HCT116 (cell line): ENCODE data around the gene MRPL42. TPM values are rescaled to one million over a fixed set of nuclear protein-coding genes. Genes with fewer than 3 reads are reported as not detected.

Experiments used
- ATAC-seq: fragments of 200-7000 bp; cut with Tn5 transposase; 2 replicates; pipeline ENCODE4 v1.9.1; 2020; ENCODE audit warnings: mild to moderate bottlenecking, moderate library complexity
- BruUV-seq: library from RNA; stranded (reverse); fragments of 400-500 nt; replicated peaks from 2 replicates; lab custom pipeline; 2021; lab: Mats Ljungman, UMichigan
- CTCF ChIA-PET: fragments of 300-600 bp; sonication (Branson Sonifier 250); formaldehyde crosslinking; loops from one replicate; lab custom pipeline; 2021; ENCODE audit warnings: antibody characterized with exemption; lab: Charles Lee
- POLR2A ChIA-PET: fragments of 300-600, 350-600 bp; sonication (Branson Sonifier 250); formaldehyde crosslinking; loops from one replicate; lab custom pipeline; 2021; ENCODE audit warnings: antibody characterized with exemption; lab: Charles Lee
- RAD21 ChIA-PET, 2 experiments: fragments of 300-600 bp; sonication (Branson Sonifier 250); formaldehyde crosslinking; loops; one replicate each; lab custom pipeline; 2023; ENCODE audit warnings: low total read pairs in 2 of 2; ENCODE audit not compliant: uncharacterized antibody in 2 of 2, unreplicated experiment in 2 of 2, low non-redundant PET in 1 of 2; lab: Charles Lee
- DNase-seq: peaks from one replicate; pipeline ENCODE4 v3.0.0-alpha.2; 2010; ENCODE audit warnings: low read depth, low spot score
- H2AFZ ChIP-seq: fragments of 200-600 bp; shearing (Covaris generic), sonication (generic); 2 replicates; pipeline ENCODE4 v1.6.1; 2017; ENCODE audit warnings: low read depth, mixed run types, mixed read lengths, antibody characterized with exemption, low read length; ENCODE audit not compliant: poor library complexity, severe bottlenecking
- H3K27ac ChIP-seq: 2 replicates; pipeline ENCODE4 v1.5.1; 2012; ENCODE audit warnings: low read depth, low read length
- H3K27me3 ChIP-seq: fragments of 200-600 bp; sonication (generic); 2 replicates; pipeline ENCODE4 v1.6.1; 2016; ENCODE audit warnings: mixed run types, low read length, mixed read lengths; ENCODE audit not compliant: insufficient read depth
- H3K36me3 ChIP-seq, 2 experiments: fragments of 200-500 bp in 1 of 2; fragments of 200-600 bp in 1 of 2; sonication (Bioruptor generic) in 1 of 2; sonication (generic) in 1 of 2; 2 replicates each; pipeline versions ENCODE4 v1.5.1 to v1.6.1; 2014 to 2016; ENCODE audit warnings: low read length in 2 of 2, inconsistent platforms in 1 of 2, mixed read lengths in 1 of 2, mixed run types in 1 of 2; ENCODE audit not compliant: insufficient read depth in 2 of 2, control insufficient read depth in 1 of 2
- H3K4me1 ChIP-seq, 2 experiments: fragments of 200-600 bp in 1 of 2; sonication (generic) in 1 of 2; 2 replicates each; pipeline versions ENCODE4 v1.5.1 to v1.6.1; 2012 to 2017; ENCODE audit warnings: low read length in 2 of 2, inconsistent platforms in 1 of 2, mild to moderate bottlenecking in 1 of 2, mixed read lengths in 1 of 2, mixed run types in 1 of 2, moderate library complexity in 1 of 2; ENCODE audit not compliant: insufficient read depth in 2 of 2, control insufficient read depth in 1 of 2
- H3K4me2 ChIP-seq: fragments of 200-600 bp; sonication (generic); 2 replicates; pipeline ENCODE4 v1.6.1; 2017; ENCODE audit warnings: mixed run types, low read length, mixed read lengths
- H3K4me3 ChIP-seq, 2 experiments: fragments of 200-600 bp in 1 of 2; sonication (generic) in 1 of 2; replicated peaks in 1 of 2; 2 replicates each; pipeline ENCODE4 v1.5.1; 2011 to 2016; ENCODE audit warnings: low read length in 2 of 2, control low read depth in 1 of 2, low read depth in 1 of 2, mild to moderate bottlenecking in 1 of 2, mixed read lengths in 1 of 2, mixed run types in 1 of 2
- H3K79me2 ChIP-seq: fragments of 200-600 bp; sonication (generic); 2 replicates; pipeline ENCODE4 v1.6.1; 2017; ENCODE audit warnings: mild to moderate bottlenecking, mixed run types, low read length, moderate library complexity, mixed read lengths; ENCODE audit not compliant: insufficient read depth
- H3K9ac ChIP-seq: fragments of 200-600 bp; sonication (generic); 2 replicates; pipeline ENCODE4 v1.6.1; 2016; ENCODE audit warnings: low read length, mixed read lengths
- H3K9me2 ChIP-seq: fragments of 200-600 bp; sonication (generic), shearing (Covaris generic); 2 replicates; pipeline ENCODE4 v1.6.1; 2017; ENCODE audit warnings: mixed run types, mild to moderate bottlenecking, moderate library complexity; ENCODE audit not compliant: insufficient read depth
- H3K9me3 ChIP-seq, 2 experiments: fragments of 200-500 bp in 1 of 2; fragments of 200-600 bp in 1 of 2; sonication (Bioruptor generic) in 1 of 2; sonication (generic) in 1 of 2; 2 replicates each; pipeline ENCODE4 v1.6.1; 2014 to 2017; ENCODE audit warnings: low read length in 2 of 2, mixed read lengths in 2 of 2, inconsistent platforms in 1 of 2, low read depth in 1 of 2, mild to moderate bottlenecking in 1 of 2, mixed run types in 1 of 2, moderate library complexity in 1 of 2; ENCODE audit not compliant: control insufficient read depth in 1 of 2, insufficient read depth in 1 of 2
- H4K20me1 ChIP-seq: fragments of 200-600 bp; sonication (generic), shearing (Covaris generic); 2 replicates; pipeline ENCODE4 v1.6.1; 2017; ENCODE audit warnings: mixed run types, mild to moderate bottlenecking, moderate library complexity; ENCODE audit not compliant: insufficient read depth
- ATF3 ChIP-seq: IDR thresholded peaks from 2 replicates; pipeline ENCODE4 v1.6.1; 2012
- CEBPB ChIP-seq: IDR thresholded peaks from 2 replicates; pipeline ENCODE4 v1.6.1; 2012; ENCODE audit warnings: low read depth
- CTCF ChIP-seq, 3 experiments: fragments of 200-600 bp in 1 of 3; sonication (generic) in 1 of 3; IDR thresholded peaks in 2 of 3; conservative IDR thresholded peaks in 1 of 3; 2 replicates each; pipeline ENCODE4 v1.5.1; 2012 to 2017; ENCODE audit warnings: low read depth in 2 of 3, low read length in 2 of 3, antibody characterized with exemption in 1 of 3, borderline replicate concordance in 1 of 3, control low read depth in 1 of 3, mild to moderate bottlenecking in 1 of 3, mixed read lengths in 1 of 3, mixed run types in 1 of 3, moderate library complexity in 1 of 3; ENCODE audit not compliant: insufficient read depth in 1 of 3
- ELF1 ChIP-seq: IDR thresholded peaks from 2 replicates; pipeline ENCODE4 v1.6.1; 2012; ENCODE audit warnings: low read depth, borderline replicate concordance
- EZH2phosphoT487 ChIP-seq: fragments of 200-600 bp; IDR thresholded peaks from 2 replicates; pipeline ENCODE4 v1.6.1; 2018; ENCODE audit warnings: antibody characterized with exemption, borderline replicate concordance
- FOSL1 ChIP-seq: IDR thresholded peaks from 2 replicates; pipeline ENCODE4 v1.6.1; 2012; ENCODE audit warnings: low read depth
- JUND ChIP-seq: IDR thresholded peaks from 2 replicates; pipeline ENCODE4 v1.6.1; 2012
- MAX ChIP-seq: IDR thresholded peaks from 2 replicates; pipeline ENCODE4 v1.6.1; 2012
- POLR2A ChIP-seq: IDR thresholded peaks from 2 replicates; pipeline ENCODE4 v1.7.0; 2011; ENCODE audit warnings: borderline replicate concordance; ENCODE audit not compliant: insufficient read depth, insufficient read length; ENCODE audit errors: extremely low read depth
- POLR2AphosphoS5 ChIP-seq: IDR thresholded peaks from 2 replicates; pipeline ENCODE4 v1.6.1; 2011; ENCODE audit warnings: mild to moderate bottlenecking, low read depth, low read length, moderate library complexity
- RAD21 ChIP-seq: IDR thresholded peaks from 2 replicates; pipeline ENCODE4 v1.6.1; 2012; ENCODE audit warnings: low read depth, mild to moderate bottlenecking
- SIN3A ChIP-seq: IDR thresholded peaks from 2 replicates; pipeline ENCODE4 v1.6.1; 2012; ENCODE audit warnings: low read depth
- SP1 ChIP-seq: IDR thresholded peaks from 2 replicates; pipeline ENCODE4 v1.6.1; 2012; ENCODE audit warnings: low read depth
- TCF7L2 ChIP-seq: IDR thresholded peaks from 2 replicates; pipeline ENCODE4 v1.7.0; 2011; ENCODE audit warnings: borderline replicate concordance, inconsistent platforms; ENCODE audit not compliant: insufficient read depth, insufficient read length; ENCODE audit errors: extremely low read depth
- YY1 ChIP-seq: IDR thresholded peaks from 2 replicates; pipeline ENCODE4 v1.6.1; 2011; ENCODE audit warnings: low read length, low read depth, moderate library complexity, mild to moderate bottlenecking; ENCODE audit not compliant: insufficient replicate concordance; ENCODE audit errors: extremely low read depth
- ZNF274 ChIP-seq: fragments of 200-500 bp; sonication (Bioruptor generic); IDR thresholded peaks from 2 replicates; pipeline ENCODE4 v1.6.1; 2014; ENCODE audit warnings: mild to moderate bottlenecking, low read depth, low read length, inconsistent platforms
- intact Hi-C: fragments of 100-400 bp; cut with micrococcal nuclease; formaldehyde crosslinking; loops from 2 replicates; pipeline ENCODE4 v1.10.0; 2022
- total RNA-seq: library from RNA; stranded (reverse); gene quantifications from one replicate; pipeline ENCODE4 v1.2.1, GENCODE V29; 2021; ENCODE audit not compliant: unreplicated experiment

Gene MRPL42
- total RNA-seq, 1 experiment from 2014 or later: 120 TPM

- BruUV-seq: no TSS peak
- Histone ChIP-seq H3K9ac (no peak overlapping the region), H3K79me2 (peaks cover 22% of the 10 kb centered on the region), H3K4me3 (no peak overlapping the region), H3K4me2 (no peak overlapping the region), H2AFZ (no peak overlapping the region), H3K36me3 (peaks cover 20 to 22% of the 10 kb centered on the region in 2 experiments), H3K9me3 (no peaks in the 10 kb centered on the region), H3K27ac (no peak overlapping the region), H4K20me1 (peaks cover 4% of the 10 kb centered on the region; the same call in 1 of the 2 replicates), H3K4me1 (no peaks in the 10 kb centered on the region), H3K27me3 (no peaks in the 10 kb centered on the region), H3K9me2 (no peaks in the 10 kb centered on the region)
- ChIA-PET CTCF (no interaction called here), RAD21 (no interaction called here), POLR2A (no interaction called here)
- ATAC-seq (no peak), DNase-seq (no peak)
- intact Hi-C loops: no loop called here
- TF ChIP-seq POLR2AphosphoS5: no peak
- no peak for TF ChIP-seq ZNF274
- no peak for TF ChIP-seq TCF7L2
Observed at GRCh38 chr12:93494096-93494495, 26.8 kb downstream of the MRPL42 start.

GRCh38 chr12:93497456-93497855, 30.1 kb downstream of the MRPL42 start:
- BruUV-seq: no TSS peak
- Histone ChIP-seq H3K36me3 (peaks cover 13 to 15% of the 10 kb centered on the region in 2 experiments; a peak in 3 of 4 replicates), H3K27me3 (no peaks in the 10 kb centered on the region), H4K20me1 (0 out of 2 replicates have a peak, but pooled peaks cover 7% of the 10 kb centered on the region), H3K9me3 (no peaks in the 10 kb centered on the region), H2AFZ (no peak overlapping the region), H3K4me3 (no peak overlapping the region), H3K4me1 (no peaks in the 10 kb centered on the region), H3K27ac (no peak overlapping the region), H3K9me2 (no peaks in the 10 kb centered on the region), H3K4me2 (no peak overlapping the region), H3K79me2 (no peaks in the 10 kb centered on the region), H3K9ac (no peak overlapping the region)
- DNase-seq (no peak), ATAC-seq (no peak)
- ChIA-PET RAD21 (no interaction called here), POLR2A (no interaction called here), CTCF (no interaction called here)
- TF ChIP-seq RAD21: no peak
- TF ChIP-seq YY1: no peak
- TF ChIP-seq ATF3: no peak
- no peak for TF ChIP-seq EZH2phosphoT487
- no peak for TF ChIP-seq POLR2AphosphoS5
- TF ChIP-seq CTCF (IDR thresholded peaks at IDR 0.05 in 2 of 3, conservative IDR thresholded peaks at IDR 0.05 in 1 of 3; ENCODE audit: borderline replicate concordance in 1 of 3, insufficient read depth in 1 of 3, low read depth in 2 of 3, low read length in 2 of 3): no peak
- TF ChIP-seq FOSL1: no peak
- TF ChIP-seq TCF7L2: no peak
- TF ChIP-seq ELF1: no peak
- TF ChIP-seq JUND: no peak
- no peak for TF ChIP-seq MAX
- no peak for TF ChIP-seq SP1
- no peak for TF ChIP-seq SIN3A
- no peak for TF ChIP-seq CEBPB
- TF ChIP-seq POLR2A: no peak
- TF ChIP-seq ZNF274: no peak
- intact Hi-C loops: no loop called here
